Tibial nerve (tissue), 4 donors: ENCODE results near the gene SCRN2. TPM values are rescaled to one million over a fixed set of nuclear protein-coding genes. Genes with fewer than 3 reads are reported as not detected.

Experiments
- DNase-seq, 2 donors: peaks; one replicate each; pipeline ENCODE4 v3.0.0-alpha.2; 2019; ENCODE audit warnings: low spot score in 2 of 2
- H3K27ac ChIP-seq, 4 donors: fragments of 200-600 bp; sonication (generic) in 3 of 4; one replicate each; pipeline ENCODE4 v1.5.1; 2017 to 2019; ENCODE audit warnings: mild to moderate bottlenecking in 1 of 4
- H3K27me3 ChIP-seq, 2 donors: fragments of 200-600 bp; sonication (generic) in 1 of 2; one replicate each; pipeline versions ENCODE4 v1.5.1 to v1.6.0; 2017 to 2019
- H3K36me3 ChIP-seq, 3 donors: fragments of 200-600 bp; sonication (generic); one replicate each; pipeline ENCODE4 v1.5.1; 2018 to 2019
- H3K4me1 ChIP-seq, 4 donors: fragments of 200-600 bp; sonication (generic) in 3 of 4; one replicate each; pipeline ENCODE4 v1.5.1; 2017 to 2019
- H3K4me3 ChIP-seq, 4 donors: fragments of 200-600 bp; sonication (generic) in 3 of 4; one replicate each; pipeline ENCODE4 v1.5.1; 2017 to 2019; ENCODE audit warnings: mild to moderate bottlenecking in 1 of 4, moderate library complexity in 1 of 4
- H3K9me3 ChIP-seq, 4 donors: fragments of 200-600 bp; sonication (generic) in 3 of 4; one replicate each; pipeline ENCODE4 v1.5.1; 2017 to 2019
- CTCF ChIP-seq, 5 experiments: fragments of 200-600 bp in 3 of 5; fragments of 450-650 bp in 2 of 5; sonication (generic) in 3 of 5; IDR thresholded peaks; one replicate each; pipeline ENCODE4 v1.5.1; 2016 to 2019; ENCODE audit warnings: antibody characterized with exemption in 5 of 5, mild to moderate bottlenecking in 3 of 5, moderate library complexity in 2 of 5
- EP300 ChIP-seq, 2 donors: sonication (generic); formaldehyde crosslinking; IDR thresholded peaks; one replicate each; pipeline ENCODE4 v1.6.1; 2017; ENCODE audit warnings: antibody characterized with exemption in 2 of 2, mild to moderate bottlenecking in 1 of 2
- POLR2A ChIP-seq, 2 donors: fragments of 450-650 bp; IDR thresholded peaks; one replicate each; pipeline ENCODE4 v1.6.1; 2017; ENCODE audit warnings: antibody characterized with exemption in 2 of 2, mild to moderate bottlenecking in 2 of 2, moderate library complexity in 2 of 2
- WGBS, 2 donors: methylation state at CpG; one replicate each; pipeline ENCODE4 v1.1.5; 2018; 5-methylcytosine and 5-hydroxymethylcytosine counted together
- total RNA-seq, 4 donors: library from RNA; depleted of rRNA; stranded (reverse); fragments of >200 nt; gene quantifications; one replicate each; pipeline ENCODE4 v1.1.0, GENCODE V29; 2016

SCRN2 gene
- total RNA-seq, 4 donors from 2014 or later: 49.8 to 68.6 (median 56.6) TPM

- WGBS, 2 donors: 97 to 98% methylated on average over 5 to 14 of the region's 22 CpGs
- TF ChIP-seq POLR2A (IDR thresholded peaks at IDR 0.05) (no peak), EP300 (IDR thresholded peaks at IDR 0.05) (no peak), CTCF (IDR thresholded peaks at IDR 0.05) (no peak)
- Histone ChIP-seq H3K9me3 (no peaks in the 10 kb centered on the region), H3K27ac (no peak overlapping the region), H3K4me3 (no peak overlapping the region), H3K4me1 (peaks cover 0 to 18% (median 3%) of the 10 kb centered on the region in 4 donors), H3K27me3 (no peaks in the 10 kb centered on the region), H3K36me3 (peaks cover 0 to 75% (median 28%) of the 10 kb centered on the region in 3 donors)
- no peak for DNase-seq
Measured at GRCh38 chr17:47808830-47809480, 32.1 kb downstream of the SCRN2 start.

GRCh38 chr17:47808036-47808829 lies 32.8 kb downstream of the SCRN2 start:
- no peaks in the 10 kb centered on the region for H3K9me3 ChIP-seq
- H3K36me3 ChIP-seq: peaks cover 0 to 68% (median 21%) of the 10 kb centered on the region in 3 donors
- no peak overlapping the region for H3K27ac ChIP-seq
- TF ChIP-seq POLR2A (IDR thresholded peaks at IDR 0.05) (no peak), EP300 (IDR thresholded peaks at IDR 0.05) (no peak), CTCF (IDR thresholded peaks at IDR 0.05) (no peak)
- WGBS, 2 donors: 89 to 92% methylated on average over 20 of the region's 20 CpGs
- no peaks in the 10 kb centered on the region for H3K27me3 ChIP-seq
- no peak for DNase-seq
- H3K4me3 ChIP-seq: no peak overlapping the region
- peaks cover 0 to 18% (median 3%) of the 10 kb centered on the region in 4 donors for H3K4me1 ChIP-seq

- Histone ChIP-seq H3K4me3 (no peak overlapping the region), H3K4me1 (peaks cover 0 to 18% (median 3%) of the 10 kb centered on the region in 4 donors), H3K27me3 (no peaks in the 10 kb centered on the region), H3K9me3 (no peaks in the 10 kb centered on the region), H3K36me3 (peaks cover 0 to 60% (median 21%) of the 10 kb centered on the region in 3 donors), H3K27ac (no peak overlapping the region)
- WGBS, 2 donors: 82 to 87% methylated on average over 10 to 11 of the region's 11 CpGs
- TF ChIP-seq POLR2A (IDR thresholded peaks at IDR 0.05) (no peak), EP300 (IDR thresholded peaks at IDR 0.05) (no peak), CTCF (IDR thresholded peaks at IDR 0.05) (no peak)
- DNase-seq: no peak
Measured at GRCh38 chr17:47807421-47807820, 33.7 kb downstream of the SCRN2 start.

GRCh38 chr17:47806913-47807255 lies 34.2 kb downstream of the SCRN2 start:
- Histone ChIP-seq H3K27ac (no peak overlapping the region), H3K9me3 (no peaks in the 10 kb centered on the region), H3K4me3 (no peak overlapping the region), H3K36me3 (peaks cover 0 to 55% (median 21%) of the 10 kb centered on the region in 3 donors), H3K4me1 (peaks cover 0 to 18% (median 3%) of the 10 kb centered on the region in 4 donors), H3K27me3 (no peaks in the 10 kb centered on the region)
- TF ChIP-seq CTCF (IDR thresholded peaks at IDR 0.05) (no peak), POLR2A (IDR thresholded peaks at IDR 0.05) (no peak), EP300 (IDR thresholded peaks at IDR 0.05) (no peak)
- DNase-seq: no peak
- WGBS, 2 donors: 91 to 94% methylated on average over 9 of the region's 9 CpGs
